ENCODE data around the gene C9orf43. TPM values are rescaled to one million over a fixed set of nuclear protein-coding genes. Genes with fewer than 3 reads are reported as not detected.
A peak's percentile ranks its signal among the peaks of the same experiment; 100 is the strongest.
"Not testable (repeated sequence)": the region's sequence is repeated elsewhere in the genome, so short reads cannot be mapped to it uniquely, and the experiment has no call there.

Gene C9orf43
- 0.88 and 1.4 TPM in 2 replicates for total RNA-seq

DNA sequence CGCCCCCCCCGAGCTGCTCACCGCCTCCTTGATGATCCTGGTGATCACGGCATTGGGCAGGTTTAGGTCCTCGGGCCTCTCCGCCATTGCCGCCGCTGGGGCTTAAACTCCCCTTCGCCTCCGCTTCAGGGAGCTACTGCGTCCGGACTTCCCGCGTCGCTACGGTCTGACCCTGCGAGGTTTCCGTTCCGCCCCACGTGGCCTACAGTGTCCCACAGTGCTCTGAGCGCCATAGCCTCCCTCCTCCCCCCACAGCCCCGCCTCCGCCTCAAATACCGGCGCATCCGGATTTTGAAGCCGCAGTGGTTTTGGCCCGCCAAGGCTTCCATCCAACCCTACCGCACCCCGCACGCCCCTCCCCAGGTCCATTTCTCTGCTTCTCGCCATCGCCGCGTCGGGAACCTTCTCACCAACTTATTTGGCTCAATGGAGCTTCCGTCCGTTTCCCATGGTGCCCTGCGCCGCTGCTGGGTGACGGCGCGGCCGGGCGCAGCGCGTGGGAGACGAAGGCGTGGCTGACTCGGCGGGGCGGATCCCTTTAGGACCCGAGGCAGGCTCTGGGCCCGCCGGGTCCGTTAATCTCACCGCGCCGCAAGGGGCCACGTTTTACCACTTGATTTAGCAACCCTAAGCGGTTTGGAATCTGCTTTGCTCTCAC is at the start of gene C9orf43, which contains the start of gene POLE3:
Gene C9orf43 (plus strand): TSS at position 541 of the 658 bp plus-strand sequence. CDS start 2,747 bp downstream, outside the sequence.
Gene POLE3 (minus strand): TSS at position 469 of the 658 bp plus-strand sequence. CDS start 382 bp downstream, at position 87.
- TF ChIP-seq, protein P1, sequence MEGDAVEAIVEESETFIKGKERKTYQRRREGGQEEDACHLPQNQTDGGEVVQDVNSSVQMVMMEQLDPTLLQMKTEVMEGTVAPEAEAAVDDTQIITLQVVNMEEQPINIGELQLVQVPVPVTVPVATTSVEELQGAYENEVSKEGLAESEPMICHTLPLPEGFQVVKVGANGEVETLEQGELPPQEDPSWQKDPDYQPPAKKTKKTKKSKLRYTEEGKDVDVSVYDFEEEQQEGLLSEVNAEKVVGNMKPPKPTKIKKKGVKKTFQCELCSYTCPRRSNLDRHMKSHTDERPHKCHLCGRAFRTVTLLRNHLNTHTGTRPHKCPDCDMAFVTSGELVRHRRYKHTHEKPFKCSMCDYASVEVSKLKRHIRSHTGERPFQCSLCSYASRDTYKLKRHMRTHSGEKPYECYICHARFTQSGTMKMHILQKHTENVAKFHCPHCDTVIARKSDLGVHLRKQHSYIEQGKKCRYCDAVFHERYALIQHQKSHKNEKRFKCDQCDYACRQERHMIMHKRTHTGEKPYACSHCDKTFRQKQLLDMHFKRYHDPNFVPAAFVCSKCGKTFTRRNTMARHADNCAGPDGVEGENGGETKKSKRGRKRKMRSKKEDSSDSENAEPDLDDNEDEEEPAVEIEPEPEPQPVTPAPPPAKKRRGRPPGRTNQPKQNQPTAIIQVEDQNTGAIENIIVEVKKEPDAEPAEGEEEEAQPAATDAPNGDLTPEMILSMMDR (IDR thresholded peaks at IDR 0.05; ENCODE audit: insufficient read depth, low read length, poor library complexity, severe bottlenecking): no peak
- peak; percentile 69 for DNase-seq (ENCODE audit: low read depth)
- Histone ChIP-seq H3K36me3 (ENCODE audit: control insufficient read depth, insufficient read depth, low read length) (no peaks in the 10 kb centered on the region), H3K27me3 (ENCODE audit: control insufficient read depth, insufficient read depth, low read length) (no peaks in the 10 kb centered on the region), H3K4me3 (ENCODE audit: low read depth, low read length) (peak within 1 kb of the TSS; percentile 90)

DNA sequence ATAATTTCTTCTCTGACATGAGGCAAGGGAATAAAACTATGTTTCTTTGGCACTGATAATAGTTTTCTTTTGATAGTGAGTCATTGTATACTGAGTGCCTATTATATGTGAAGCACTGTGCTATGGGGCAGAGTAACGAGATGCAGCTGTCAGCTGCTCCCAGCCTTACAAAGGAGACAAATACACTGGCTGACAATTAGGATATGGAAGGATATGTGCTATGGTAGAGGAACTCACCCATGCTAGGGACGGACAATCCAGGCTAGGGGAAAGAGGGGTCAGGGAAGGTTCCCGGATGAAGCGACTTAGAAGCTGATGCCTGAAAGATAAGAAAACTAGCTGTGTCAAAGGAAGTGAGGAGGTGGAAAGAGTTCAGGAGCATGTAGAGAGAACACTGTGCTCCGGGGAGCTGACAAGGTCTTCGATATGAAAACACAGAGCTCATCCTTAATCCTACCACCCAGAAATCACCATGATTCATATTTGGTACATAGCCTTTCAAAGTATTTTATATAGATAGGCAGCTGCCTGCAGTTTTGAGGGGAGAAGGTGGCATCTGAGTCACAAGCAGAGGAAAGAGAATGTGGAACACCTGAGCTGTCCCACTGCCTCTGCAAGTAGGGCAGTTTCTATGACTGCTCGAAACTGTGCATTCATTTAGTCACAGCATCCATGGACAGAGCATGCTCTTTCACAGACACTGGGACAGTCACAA is 49.1 kb upstream of the C9orf43 start:
- no peaks in the 10 kb centered on the region for H3K27me3 ChIP-seq (ENCODE audit: control insufficient read depth, insufficient read depth, low read length)
- TF ChIP-seq, protein P1 (IDR thresholded peaks at IDR 0.05; ENCODE audit: insufficient read depth, low read length, poor library complexity, severe bottlenecking): no peak
- H3K4me3 ChIP-seq (ENCODE audit: low read depth, low read length): no peak overlapping the region
- H3K36me3 ChIP-seq (ENCODE audit: control insufficient read depth, insufficient read depth, low read length): no peaks in the 10 kb centered on the region
- DNase-seq (ENCODE audit: low read depth): no peak

GRCh38 chr9:113363336-113363735 is 47.2 kb upstream of the C9orf43 start:
- Histone ChIP-seq H3K36me3 (ENCODE audit: control insufficient read depth, insufficient read depth, low read length) (no peaks in the 10 kb centered on the region), H3K27me3 (ENCODE audit: control insufficient read depth, insufficient read depth, low read length) (no peaks in the 10 kb centered on the region), H3K4me3 (ENCODE audit: low read depth, low read length) (no peak overlapping the region)
- DNase-seq (ENCODE audit: low read depth): no peak
- TF ChIP-seq, protein P1 (IDR thresholded peaks at IDR 0.05; ENCODE audit: insufficient read depth, low read length, poor library complexity, severe bottlenecking): no peak

DNA sequence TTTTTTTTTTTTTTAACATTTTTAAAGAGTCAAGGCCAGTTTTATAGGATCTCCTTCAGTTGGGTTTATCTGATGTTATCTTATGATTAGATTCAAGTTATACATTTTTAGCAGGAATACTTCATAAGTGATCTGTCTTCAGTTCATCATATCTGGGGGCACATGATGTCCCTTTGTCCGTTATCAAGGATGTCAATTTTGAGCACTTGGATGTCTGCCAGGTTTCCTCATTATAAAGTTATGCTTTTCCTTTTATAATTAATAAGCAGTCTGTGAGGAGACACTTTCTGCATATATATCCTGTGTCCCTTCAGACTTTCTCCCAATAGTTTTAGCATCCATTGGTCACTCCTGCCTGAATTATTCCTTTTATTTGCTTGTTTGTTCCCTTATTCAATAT is 45.6 kb upstream of the C9orf43 start:
- no peak for DNase-seq (ENCODE audit: low read depth)
- TF ChIP-seq, protein P1 (IDR thresholded peaks at IDR 0.05; ENCODE audit: insufficient read depth, low read length, poor library complexity, severe bottlenecking): no peak
- Histone ChIP-seq H3K27me3 (ENCODE audit: control insufficient read depth, insufficient read depth, low read length) (no peaks in the 10 kb centered on the region), H3K36me3 (ENCODE audit: control insufficient read depth, insufficient read depth, low read length) (no peaks in the 10 kb centered on the region), H3K4me3 (ENCODE audit: low read depth, low read length) (no peak overlapping the region)

- DNase-seq (ENCODE audit: low read depth); H3K36me3 ChIP-seq (ENCODE audit: control insufficient read depth, insufficient read depth, low read length); H3K27me3 ChIP-seq (ENCODE audit: control insufficient read depth, insufficient read depth, low read length); H3K4me3 ChIP-seq (ENCODE audit: low read depth, low read length): not testable (repeated sequence)
These were observed 44.9 kb upstream of the C9orf43 start for GRCh38 chr9:113365652-113366051.

- TF ChIP-seq, protein P1 (IDR thresholded peaks at IDR 0.05; ENCODE audit: insufficient read depth, low read length, poor library complexity, severe bottlenecking): no peak
- Histone ChIP-seq H3K4me3 (ENCODE audit: low read depth, low read length) (no peak overlapping the region), H3K36me3 (ENCODE audit: control insufficient read depth, insufficient read depth, low read length) (no peaks in the 10 kb centered on the region), H3K27me3 (ENCODE audit: control insufficient read depth, insufficient read depth, low read length) (no peaks in the 10 kb centered on the region)
- no peak for DNase-seq (ENCODE audit: low read depth)
These were observed 42.1 kb upstream of the C9orf43 start for GRCh38 chr9:113368348-113368981.

Data from kidney epithelial cell (primary cell).